ENCODE data around the gene RNF150. TPM values are rescaled to one million over a fixed set of nuclear protein-coding genes. Genes with fewer than 3 reads are reported as not detected.

RNF150 gene
- total RNA-seq, 1 donor: 16.4 TPM

GRCh38 chr4:140928880-140929279 lies 204.4 kb downstream of the RNF150 start:
- DNase-seq (ENCODE audit: low read depth): peak; percentile 12
- no peak for TF ChIP-seq CTCF (IDR thresholded peaks at IDR 0.05; ENCODE audit: insufficient read depth, low read depth, low read length)
- H3K4me3 ChIP-seq (ENCODE audit: low read depth, low read length): no peak overlapping the region

- peak; percentile 52 for DNase-seq (ENCODE audit: low read depth)
- no peak overlapping the region for H3K4me3 ChIP-seq (ENCODE audit: low read depth, low read length)
- TF ChIP-seq CTCF (IDR thresholded peaks at IDR 0.05; ENCODE audit: insufficient read depth, low read depth, low read length): no peak
Measured at GRCh38 chr4:140926672-140927071, 206.6 kb downstream of the RNF150 start.

- TF ChIP-seq CTCF (IDR thresholded peaks at IDR 0.05; ENCODE audit: insufficient read depth, low read depth, low read length): no peak
- H3K4me3 ChIP-seq (ENCODE audit: low read depth, low read length): no peak overlapping the region
- DNase-seq (ENCODE audit: low read depth): no peak
Measured at GRCh38 chr4:140925417-140925816, 207.9 kb downstream of the RNF150 start.

GRCh38 chr4:140924761-140925392 lies 208.4 kb downstream of the RNF150 start:
- no peak for TF ChIP-seq CTCF (IDR thresholded peaks at IDR 0.05; ENCODE audit: insufficient read depth, low read depth, low read length)
- DNase-seq (ENCODE audit: low read depth): no peak
- H3K4me3 ChIP-seq (ENCODE audit: low read depth, low read length): no peak overlapping the region

GRCh38 chr4:140906993-140907962 lies 226.0 kb downstream of the RNF150 start:
- no peak for TF ChIP-seq CTCF (IDR thresholded peaks at IDR 0.05; ENCODE audit: insufficient read depth, low read depth, low read length)
- no peak for DNase-seq (ENCODE audit: low read depth)
- no peak overlapping the region for H3K4me3 ChIP-seq (ENCODE audit: low read depth, low read length)

- no peak for TF ChIP-seq CTCF (IDR thresholded peaks at IDR 0.05; ENCODE audit: insufficient read depth, low read depth, low read length)
- DNase-seq (ENCODE audit: low read depth): no peak
- no peak overlapping the region for H3K4me3 ChIP-seq (ENCODE audit: low read depth, low read length)
Measured at GRCh38 chr4:140904904-140905303, 228.4 kb downstream of the RNF150 start.

Measured in fibroblast of villous mesenchyme (primary cell).